K562 (cell line): ENCODE results near the gene EYA2. TPM values are rescaled to one million over a fixed set of nuclear protein-coding genes. Genes with fewer than 3 reads are reported as not detected.

Experiments
- ATAC-seq: fragments of 200-7000 bp; cut with Tn5 transposase; 3 replicates; pipeline ENCODE4 v1.9.1; 2020; ENCODE audit warnings: moderate library complexity
- BruUV-seq: library from RNA; stranded (reverse); fragments of 400-500 nt; replicated peaks from 2 replicates; lab custom pipeline; 2021; lab: Mats Ljungman, UMichigan
- CTCF ChIA-PET: fragments of 300-600 bp; formaldehyde crosslinking; extraction: SDS; loops from one replicate; lab custom pipeline; 2021; ENCODE audit warnings: low intra/inter-chr PET ratio; lab: Yijun Ruan, JAX
- POLR2A ChIA-PET: fragments of 300-600, 350-650 bp; sonication (Branson Sonifier 250); formaldehyde crosslinking; extraction: SDS; loops from one replicate; lab custom pipeline; 2021; ENCODE audit warnings: antibody characterized with exemption, inconsistent platforms; lab: Yijun Ruan, JAX
- DNase-seq, 4 experiments: peaks; one replicate each; pipeline versions ENCODE4 v3.0.0 to v3.0.0-alpha.2; 2011 to 2018; ENCODE audit warnings: low spot score in 3 of 4, mixed read lengths in 3 of 4; ENCODE audit errors: extremely low read depth in 1 of 4
- FAIRE-seq: peaks from 2 replicates; lab custom pipeline; 2011; peaks lifted over from hg19 to GRCh38; lab: Jason Lieb, UNC
- H2AFZ ChIP-seq: 2 replicates; pipeline ENCODE4 v1.6.0; 2011; ENCODE audit warnings: low read depth, low read length, control low read depth, inconsistent platforms
- H3K27ac ChIP-seq: fragments of 200-600 bp; 3 replicates; pipeline ENCODE4 v1.8.0; 2011; ENCODE audit warnings: low read depth, mild to moderate bottlenecking, control low read depth, inconsistent platforms, low read length, moderate library complexity, mixed read lengths; ENCODE audit errors: extremely low read depth
- H3K27me3 ChIP-seq, 2 experiments: fragments of 300-600 bp in 1 of 2; 2 replicates in 1 of 2; 3 replicates in 1 of 2; pipeline versions ENCODE4 v1.6.0 to v1.8.0; 2011; ENCODE audit warnings: inconsistent platforms in 2 of 2, low read length in 2 of 2, mild to moderate bottlenecking in 1 of 2, mixed read lengths in 1 of 2, moderate library complexity in 1 of 2; ENCODE audit not compliant: control insufficient read depth in 2 of 2, insufficient read depth in 2 of 2
- H3K36me3 ChIP-seq: fragments of 300-600 bp; 3 replicates; pipeline ENCODE4 v1.8.0; 2011; ENCODE audit warnings: mild to moderate bottlenecking, low read length, inconsistent platforms; ENCODE audit not compliant: control insufficient read depth, insufficient read depth
- H3K4me1 ChIP-seq, 2 experiments: fragments of 200-600 bp in 1 of 2; replicated peaks in 1 of 2; 2 replicates in 1 of 2; 3 replicates in 1 of 2; pipeline versions ENCODE4 v1.5.1 to v1.8.0; 2011; ENCODE audit warnings: inconsistent platforms in 2 of 2, low read length in 2 of 2, mild to moderate bottlenecking in 1 of 2, mixed read lengths in 1 of 2, moderate library complexity in 1 of 2; ENCODE audit not compliant: control insufficient read depth in 2 of 2, insufficient read depth in 2 of 2
- H3K4me2 ChIP-seq: 2 replicates; pipeline ENCODE4 v1.6.1; 2011; ENCODE audit warnings: low read length, control low read depth, inconsistent platforms, mixed read lengths; ENCODE audit not compliant: insufficient read depth
- H3K4me3 ChIP-seq: fragments of 200-600 bp; sonication (generic), shearing (Covaris generic); 2 replicates; pipeline ENCODE4 v1.5.1; 2016; ENCODE audit warnings: control low read depth, inconsistent platforms
- H3K79me2 ChIP-seq: fragments of 200-600 bp; 3 replicates; pipeline ENCODE4 v1.8.0; 2011; ENCODE audit warnings: low read length, inconsistent platforms; ENCODE audit not compliant: control insufficient read depth, insufficient read depth
- H3K9ac ChIP-seq, 2 experiments: 2 replicates each; pipeline versions ENCODE4 v1.6.0 to v1.6.1; 2011; ENCODE audit warnings: low read depth in 2 of 2, low read length in 2 of 2, control low read depth in 1 of 2, inconsistent platforms in 1 of 2, mild to moderate bottlenecking in 1 of 2, mixed read lengths in 1 of 2; ENCODE audit not compliant: insufficient read depth in 1 of 2
- H3K9me1 ChIP-seq: one replicate; pipeline ENCODE4 v1.6.0; 2011; ENCODE audit warnings: inconsistent platforms, mild to moderate bottlenecking, low read length, moderate library complexity; ENCODE audit not compliant: control insufficient read depth, insufficient read depth
- H3K9me3 ChIP-seq: replicated peaks from 2 replicates; pipeline ENCODE4 v1.5.1; 2011; ENCODE audit warnings: low read depth, low read length, inconsistent platforms; ENCODE audit not compliant: control insufficient read depth, insufficient read depth
- H4K20me1 ChIP-seq: replicated peaks from 2 replicates; pipeline ENCODE4 v1.6.1; 2011; ENCODE audit warnings: low read length, inconsistent platforms, mixed read lengths; ENCODE audit not compliant: control insufficient read depth, insufficient read depth
- ATF1 ChIP-seq, 2 experiments: fragments of 450-650 bp in 1 of 2; IDR thresholded peaks; 2 replicates each; pipeline ENCODE4 v1.6.1; 2016; ENCODE audit warnings: missing compliant biosample characterization in 1 of 2, missing genetic modification characterization in 1 of 2
- BMI1 ChIP-seq: fragments of 150-350 bp; IDR thresholded peaks from 2 replicates; pipeline ENCODE4 v1.6.1; 2014; ENCODE audit warnings: low read length
- GTF2A2 ChIP-seq: IDR thresholded peaks from 2 replicates; pipeline ENCODE4 v1.6.1; 2016; ENCODE audit warnings: mild to moderate bottlenecking, missing genetic modification characterization, missing compliant biosample characterization
- HDAC6 ChIP-seq: IDR thresholded peaks from 2 replicates; pipeline ENCODE4 v1.6.1; 2012; ENCODE audit warnings: low read depth, mild to moderate bottlenecking, control low read depth, inconsistent platforms, low read length, moderate library complexity
- NFIX ChIP-seq: fragments of 250-450 bp; sonication (Bioruptor Pico); IDR thresholded peaks from 2 replicates; pipeline ENCODE4 v1.4.0; 2020; ENCODE audit warnings: low read depth, mild to moderate bottlenecking, moderate library complexity
- POLR2AphosphoS5 ChIP-seq: IDR thresholded peaks from 2 replicates; pipeline ENCODE4 v1.6.1; 2011; ENCODE audit warnings: mild to moderate bottlenecking, low read depth, low read length, moderate library complexity; ENCODE audit not compliant: control insufficient read depth, insufficient read depth
- SNRNP70 ChIP-seq: fragments of 200-400 bp; formaldehyde crosslinking; optimal IDR thresholded peaks from 2 replicates; pipeline ENCODE3; 2017; ENCODE audit warnings: low read depth, low read length
- ZBTB7A ChIP-seq: IDR thresholded peaks from 2 replicates; pipeline ENCODE4 v1.6.1; 2011; ENCODE audit warnings: low read depth, mild to moderate bottlenecking, low read length, moderate library complexity, borderline replicate concordance; ENCODE audit not compliant: control insufficient read depth
- ZNF717 ChIP-seq: fragments of 250-450 bp; sonication (Bioruptor Pico); IDR thresholded peaks from 2 replicates; pipeline ENCODE4 v1.5.0; 2021
- WGBS: fragments of 100-300 bp; shearing (Covaris generic); methylation state at CpG from one replicate; pipeline ENCODE4 v1.1.6; 2016; ENCODE audit warnings: low coverage, mixed read lengths; ENCODE audit not compliant: insufficient coverage; ENCODE audit errors: missing lambda C conversion rate; 5-methylcytosine and 5-hydroxymethylcytosine counted together
- in situ Hi-C: fragments of 300-500 bp; cut with MboI; formaldehyde crosslinking; loops from 4 replicates; pipeline ENCODE4 v1.15.0; 2018; ENCODE audit warnings: inconsistent platforms, mixed read lengths
- intact Hi-C: fragments of 100-400 bp; cut with micrococcal nuclease; formaldehyde crosslinking; loops from 2 replicates; pipeline ENCODE4 v1.14.2; 2022
- polyA plus RNA-seq, 8 experiments: library from polyadenylated mRNA; depleted of rRNA in 4 of 8; stranded (reverse) in 5 of 8; unstranded in 3 of 8; fragments of >200 nt; fragmentation: Nextera tagmentation in 2 of 8; fragmentation: Illumina TruSeq in 1 of 8; extraction: Ambion mirVana in 2 of 8; extraction: Trizol in 1 of 8; gene quantifications; 2 replicates each; pipeline versions ENCODE4 v1.2.1 to v1.2.3, GENCODE V29; 2011 to 2014; ENCODE audit warnings: inconsistent platforms in 1 of 8, missing spikeins in 1 of 8
- total RNA-seq, 7 experiments: library from RNA; depleted of rRNA in 6 of 7; stranded (reverse); fragments of >200 nt in 6 of 7; fragmentation: Illumina TruSeq in 2 of 7; extraction: Trizol in 2 of 7; gene quantifications; 2 replicates each; pipeline versions ENCODE4 v1.2.1 to v1.2.3, GENCODE V29; 2011 to 2021; ENCODE audit warnings: low replicate concordance in 1 of 7
- TF ChIP-seq, protein P1 (sequence below): fragments of 200-800 bp; sonication (Bioruptor generic); IDR thresholded peaks from 2 replicates; pipeline ENCODE4 v1.6.1; 2016; ENCODE audit warnings: missing genetic modification characterization, missing compliant biosample characterization
- TF ChIP-seq, protein P2 (sequence below): fragments of 250-450 bp; sonication (Bioruptor Pico); IDR thresholded peaks from 2 replicates; pipeline ENCODE4 v1.8.0; 2021; ENCODE audit warnings: mild to moderate bottlenecking, moderate library complexity

The EYA2 gene
- total and polyA plus RNA-seq, 9 of the 15 experiments (the other 6 are each of a cell fraction or from before 2014, with no cell fraction given) = 0.03 TPM; not detected in 8

DNA sequence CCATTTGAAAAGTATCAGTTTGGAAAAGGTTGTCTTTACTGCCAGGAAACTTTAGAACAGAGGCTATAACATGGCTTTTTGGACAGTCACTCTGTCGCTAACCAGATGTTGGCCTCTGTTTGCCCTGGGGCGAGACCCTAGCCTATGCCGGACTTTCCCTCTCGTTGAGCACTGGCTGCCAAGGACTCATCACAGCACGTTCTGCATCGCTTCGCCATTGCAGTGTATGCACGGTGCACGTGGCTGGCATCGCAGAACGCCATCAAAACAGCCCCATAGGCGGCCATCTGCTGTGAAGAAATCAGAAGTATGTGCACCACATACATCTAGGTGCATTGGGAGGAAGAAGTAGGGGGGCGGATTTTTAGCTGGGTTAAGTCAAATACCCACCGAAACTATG, 156.4 kb downstream of the EYA2 start:
- Histone ChIP-seq H3K4me3 (no peak overlapping the region), H4K20me1 (no peaks in the 10 kb centered on the region), H3K36me3 (no peaks in the 10 kb centered on the region), H3K4me1 (no peaks in the 10 kb centered on the region), H3K79me2 (no peaks in the 10 kb centered on the region), H3K27ac (no peak overlapping the region), H3K4me2 (no peak overlapping the region), H2AFZ (no peak overlapping the region), H3K9ac (no peak overlapping the region), H3K9me1 (no peaks in the 10 kb centered on the region), H3K9me3 (no peaks in the 10 kb centered on the region), H3K27me3 (peaks cover 18 to 52% of the 10 kb centered on the region in 2 experiments)
- BruUV-seq = no TSS peak
- intact Hi-C loops (no loop called here), in situ Hi-C loops (no loop called here)
- ChIA-PET POLR2A (no interaction called here), CTCF (no interaction called here)
- DNase-seq = no peak
- no peak for ATAC-seq
- WGBS = 2% methylated on average over 14 of the region's 14 CpGs
- FAIRE-seq = no peak
- TF ChIP-seq SNRNP70 (no peak), ZNF717 (CRISPR knock-in tag) (no peak), HDAC6 (no peak), BMI1 (no peak), ATF1 (CRISPR knock-in tag; IDR thresholded peaks at IDR 0.05) (no peak), ATF1 (tag; IDR thresholded peaks at IDR 0.05) (no peak), NFIX (no peak), GTF2A2 (tag) (no peak), ZBTB7A (no peak), POLR2AphosphoS5 (no peak)
- TF ChIP-seq, protein P1, sequence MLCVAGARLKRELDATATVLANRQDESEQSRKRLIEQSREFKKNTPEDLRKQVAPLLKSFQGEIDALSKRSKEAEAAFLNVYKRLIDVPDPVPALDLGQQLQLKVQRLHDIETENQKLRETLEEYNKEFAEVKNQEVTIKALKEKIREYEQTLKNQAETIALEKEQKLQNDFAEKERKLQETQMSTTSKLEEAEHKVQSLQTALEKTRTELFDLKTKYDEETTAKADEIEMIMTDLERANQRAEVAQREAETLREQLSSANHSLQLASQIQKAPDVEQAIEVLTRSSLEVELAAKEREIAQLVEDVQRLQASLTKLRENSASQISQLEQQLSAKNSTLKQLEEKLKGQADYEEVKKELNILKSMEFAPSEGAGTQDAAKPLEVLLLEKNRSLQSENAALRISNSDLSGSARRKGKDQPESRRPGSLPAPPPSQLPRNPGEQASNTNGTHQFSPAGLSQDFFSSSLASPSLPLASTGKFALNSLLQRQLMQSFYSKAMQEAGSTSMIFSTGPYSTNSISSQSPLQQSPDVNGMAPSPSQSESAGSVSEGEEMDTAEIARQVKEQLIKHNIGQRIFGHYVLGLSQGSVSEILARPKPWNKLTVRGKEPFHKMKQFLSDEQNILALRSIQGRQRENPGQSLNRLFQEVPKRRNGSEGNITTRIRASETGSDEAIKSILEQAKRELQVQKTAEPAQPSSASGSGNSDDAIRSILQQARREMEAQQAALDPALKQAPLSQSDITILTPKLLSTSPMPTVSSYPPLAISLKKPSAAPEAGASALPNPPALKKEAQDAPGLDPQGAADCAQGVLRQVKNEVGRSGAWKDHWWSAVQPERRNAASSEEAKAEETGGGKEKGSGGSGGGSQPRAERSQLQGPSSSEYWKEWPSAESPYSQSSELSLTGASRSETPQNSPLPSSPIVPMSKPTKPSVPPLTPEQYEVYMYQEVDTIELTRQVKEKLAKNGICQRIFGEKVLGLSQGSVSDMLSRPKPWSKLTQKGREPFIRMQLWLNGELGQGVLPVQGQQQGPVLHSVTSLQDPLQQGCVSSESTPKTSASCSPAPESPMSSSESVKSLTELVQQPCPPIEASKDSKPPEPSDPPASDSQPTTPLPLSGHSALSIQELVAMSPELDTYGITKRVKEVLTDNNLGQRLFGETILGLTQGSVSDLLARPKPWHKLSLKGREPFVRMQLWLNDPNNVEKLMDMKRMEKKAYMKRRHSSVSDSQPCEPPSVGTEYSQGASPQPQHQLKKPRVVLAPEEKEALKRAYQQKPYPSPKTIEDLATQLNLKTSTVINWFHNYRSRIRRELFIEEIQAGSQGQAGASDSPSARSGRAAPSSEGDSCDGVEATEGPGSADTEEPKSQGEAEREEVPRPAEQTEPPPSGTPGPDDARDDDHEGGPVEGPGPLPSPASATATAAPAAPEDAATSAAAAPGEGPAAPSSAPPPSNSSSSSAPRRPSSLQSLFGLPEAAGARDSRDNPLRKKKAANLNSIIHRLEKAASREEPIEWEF (CRISPR knock-in tag) = no peak
- TF ChIP-seq, protein P2, sequence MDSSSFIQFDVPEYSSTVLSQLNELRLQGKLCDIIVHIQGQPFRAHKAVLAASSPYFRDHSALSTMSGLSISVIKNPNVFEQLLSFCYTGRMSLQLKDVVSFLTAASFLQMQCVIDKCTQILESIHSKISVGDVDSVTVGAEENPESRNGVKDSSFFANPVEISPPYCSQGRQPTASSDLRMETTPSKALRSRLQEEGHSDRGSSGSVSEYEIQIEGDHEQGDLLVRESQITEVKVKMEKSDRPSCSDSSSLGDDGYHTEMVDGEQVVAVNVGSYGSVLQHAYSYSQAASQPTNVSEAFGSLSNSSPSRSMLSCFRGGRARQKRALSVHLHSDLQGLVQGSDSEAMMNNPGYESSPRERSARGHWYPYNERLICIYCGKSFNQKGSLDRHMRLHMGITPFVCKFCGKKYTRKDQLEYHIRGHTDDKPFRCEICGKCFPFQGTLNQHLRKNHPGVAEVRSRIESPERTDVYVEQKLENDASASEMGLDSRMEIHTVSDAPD (CRISPR knock-in tag) = no peak
